ENCODE data around the gene PSMD9. TPM values are rescaled to one million over a fixed set of nuclear protein-coding genes. Genes with fewer than 3 reads are reported as not detected.
"Not testable (repeated sequence)": the region's sequence is repeated elsewhere in the genome, so short reads cannot be mapped to it uniquely, and the experiment has no call there.

Gene PSMD9
- total RNA-seq, 2 donors from 2014 or later, result 46.1 to 68.3 TPM

DNA sequence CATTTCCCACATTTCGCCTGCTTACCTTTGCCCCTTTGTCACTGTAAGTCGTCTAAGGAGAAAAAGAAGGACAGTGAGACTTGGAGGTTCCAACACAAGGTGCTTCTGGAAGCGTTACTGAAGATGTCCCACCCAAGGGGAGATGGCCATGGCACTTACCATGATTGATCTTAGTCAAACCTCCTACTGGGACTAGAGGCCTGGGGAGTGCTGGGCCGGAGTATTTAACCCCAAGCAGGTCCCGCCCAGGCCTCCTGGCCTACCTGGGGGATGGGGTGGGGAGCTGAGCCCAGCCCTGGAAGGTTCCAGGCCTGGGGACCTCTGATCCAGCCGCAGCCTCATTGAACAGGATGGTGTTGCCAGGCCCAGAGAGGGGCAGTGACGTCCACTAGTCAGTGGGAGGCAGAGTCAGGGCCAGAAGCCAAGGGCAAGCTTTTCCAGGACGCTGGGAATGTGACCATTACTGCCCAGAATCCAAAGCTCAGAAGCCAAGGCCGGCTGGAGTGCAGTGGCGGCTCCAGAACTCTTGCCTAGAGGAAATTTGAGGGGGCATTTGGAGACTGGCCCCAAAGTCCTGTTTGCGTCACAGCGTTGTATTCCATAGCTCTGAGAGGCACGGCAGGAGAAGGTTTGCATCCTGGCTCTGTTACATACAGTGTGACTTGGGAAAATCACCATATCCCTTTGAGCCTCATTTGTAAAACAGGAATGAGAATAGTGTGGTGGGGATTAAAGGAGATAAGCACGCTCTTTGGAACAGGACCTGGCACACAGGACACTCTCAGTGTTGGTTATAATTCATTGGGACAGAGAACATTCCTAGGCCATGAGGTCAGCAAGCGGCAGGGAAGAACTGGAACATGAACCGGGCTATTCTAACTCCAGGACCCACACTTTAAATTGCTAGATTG, 29.7 kb upstream of the PSMD9 start, which contains the start of gene HPD:
HPD (minus strand) TSS at position 198 of the 911 bp plus-strand sequence; CDS start at position 162, 36 bp downstream.
- H3K9ac ChIP-seq (ENCODE audit: low read depth in 2 of 2, low read length in 2 of 2), result peak within 1 kb of the TSS in 1 of 2 donors; percentile 9
- TF ChIP-seq, protein P1, sequence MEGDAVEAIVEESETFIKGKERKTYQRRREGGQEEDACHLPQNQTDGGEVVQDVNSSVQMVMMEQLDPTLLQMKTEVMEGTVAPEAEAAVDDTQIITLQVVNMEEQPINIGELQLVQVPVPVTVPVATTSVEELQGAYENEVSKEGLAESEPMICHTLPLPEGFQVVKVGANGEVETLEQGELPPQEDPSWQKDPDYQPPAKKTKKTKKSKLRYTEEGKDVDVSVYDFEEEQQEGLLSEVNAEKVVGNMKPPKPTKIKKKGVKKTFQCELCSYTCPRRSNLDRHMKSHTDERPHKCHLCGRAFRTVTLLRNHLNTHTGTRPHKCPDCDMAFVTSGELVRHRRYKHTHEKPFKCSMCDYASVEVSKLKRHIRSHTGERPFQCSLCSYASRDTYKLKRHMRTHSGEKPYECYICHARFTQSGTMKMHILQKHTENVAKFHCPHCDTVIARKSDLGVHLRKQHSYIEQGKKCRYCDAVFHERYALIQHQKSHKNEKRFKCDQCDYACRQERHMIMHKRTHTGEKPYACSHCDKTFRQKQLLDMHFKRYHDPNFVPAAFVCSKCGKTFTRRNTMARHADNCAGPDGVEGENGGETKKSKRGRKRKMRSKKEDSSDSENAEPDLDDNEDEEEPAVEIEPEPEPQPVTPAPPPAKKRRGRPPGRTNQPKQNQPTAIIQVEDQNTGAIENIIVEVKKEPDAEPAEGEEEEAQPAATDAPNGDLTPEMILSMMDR (IDR thresholded peaks at IDR 0.05), result no peak
- H3K4me3 ChIP-seq, result no peak within 1 kb of the TSS
- peak; percentile 46 for DNase-seq
- intact Hi-C loops (cut with DNase I), result no loop called here
- H3K9me3 ChIP-seq, result no peaks in the 10 kb centered on the region
- H3K36me3 ChIP-seq, result no peaks in the 10 kb centered on the region
- H3K27ac ChIP-seq, result peak within 1 kb of the TSS; percentile 27
- no peaks in the 10 kb centered on the region for H3K27me3 ChIP-seq
- H3K4me1 ChIP-seq, result no peaks in the 10 kb centered on the region

- Histone ChIP-seq H3K9me3 (no peaks in the 10 kb centered on the region), H3K27me3 (no peaks in the 10 kb centered on the region), H3K4me1 (no peaks in the 10 kb centered on the region), H3K27ac (no peak overlapping the region), H3K9ac (ENCODE audit: low read depth in 2 of 2, low read length in 2 of 2) (no peak overlapping the region), H3K4me3 (no peak overlapping the region), H3K36me3 (no peaks in the 10 kb centered on the region)
- no peak for DNase-seq
- TF ChIP-seq, protein P1 (IDR thresholded peaks at IDR 0.05), result no peak
- intact Hi-C loops (cut with DNase I), result no loop called here
Measured at GRCh38 chr12:121860257-121860656, 28.3 kb upstream of the PSMD9 start.

DNA sequence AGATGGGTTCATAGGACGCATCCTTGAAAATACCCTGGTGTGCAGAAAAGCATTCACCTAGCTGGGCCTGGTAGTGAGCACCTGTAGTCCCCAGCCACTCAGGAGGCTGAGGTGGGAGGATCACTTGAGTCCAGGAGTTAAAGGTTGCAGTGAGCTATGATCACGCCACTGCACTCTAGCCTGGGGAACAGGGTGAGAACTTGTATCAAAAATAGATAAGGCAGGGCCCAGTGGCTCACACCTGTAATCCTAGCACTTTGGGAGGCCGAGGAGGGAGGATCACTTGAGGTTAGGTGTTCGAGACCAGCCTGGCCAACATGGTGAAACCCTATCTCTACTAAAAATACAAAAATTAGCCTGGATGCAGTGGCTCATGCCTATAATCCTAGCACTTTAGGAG, 27.9 kb upstream of the PSMD9 start:
- DNase-seq; H3K36me3 ChIP-seq; H3K9me3 ChIP-seq; H3K4me1 ChIP-seq; H3K4me3 ChIP-seq; H3K9ac ChIP-seq (ENCODE audit: low read depth in 2 of 2, low read length in 2 of 2); H3K27ac ChIP-seq; intact Hi-C loops (cut with DNase I); H3K27me3 ChIP-seq: not testable (repeated sequence)

DNA sequence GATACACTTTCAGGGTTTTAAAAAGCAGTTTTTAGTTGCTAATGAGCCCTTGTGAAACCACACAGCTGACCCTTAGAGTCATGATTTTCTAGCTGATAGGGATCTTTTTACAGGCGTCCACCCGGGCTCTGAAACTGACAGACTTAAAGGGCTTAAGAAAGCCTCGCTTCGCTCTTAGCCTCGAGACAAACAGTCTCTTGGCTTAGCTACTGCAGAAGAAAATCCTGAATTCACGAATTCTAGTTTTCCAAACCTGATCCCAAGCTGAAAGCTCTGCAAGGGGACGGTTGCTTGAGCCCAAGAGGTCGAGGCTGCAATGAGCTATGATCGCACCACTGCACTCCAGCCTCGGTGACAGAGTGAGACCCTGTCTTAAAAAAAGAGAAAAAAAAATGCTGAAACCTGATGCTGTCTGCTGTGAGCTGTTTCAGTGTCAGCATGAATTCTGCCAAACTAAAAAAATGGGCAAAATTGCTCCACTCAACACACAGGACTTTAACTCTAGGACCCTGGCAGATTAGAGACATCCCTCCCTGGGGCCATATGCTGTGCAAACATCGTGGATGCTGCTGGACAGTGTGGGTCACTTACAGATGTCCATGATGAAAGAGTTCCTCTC, 26.8 kb upstream of the PSMD9 start:
- TF ChIP-seq, protein P1 (IDR thresholded peaks at IDR 0.05), result no peak
- H3K9ac ChIP-seq (ENCODE audit: low read depth in 2 of 2, low read length in 2 of 2), result no peak overlapping the region
- no peaks in the 10 kb centered on the region for H3K27me3 ChIP-seq
- no peak overlapping the region for H3K27ac ChIP-seq
- no peaks in the 10 kb centered on the region for H3K36me3 ChIP-seq
- intact Hi-C loops (cut with DNase I), result no loop called here
- H3K4me3 ChIP-seq, result no peak overlapping the region
- DNase-seq, result no peak
- H3K9me3 ChIP-seq, result no peaks in the 10 kb centered on the region
- H3K4me1 ChIP-seq, result no peaks in the 10 kb centered on the region

GRCh38 chr12:121866331-121866730, 22.3 kb upstream of the PSMD9 start:
- Histone ChIP-seq H3K27me3 (no peaks in the 10 kb centered on the region), H3K36me3 (no peaks in the 10 kb centered on the region), H3K27ac (no peak overlapping the region), H3K9ac (ENCODE audit: low read depth in 2 of 2, low read length in 2 of 2) (no peak overlapping the region), H3K9me3 (no peaks in the 10 kb centered on the region), H3K4me1 (no peaks in the 10 kb centered on the region), H3K4me3 (no peak overlapping the region)
- TF ChIP-seq, protein P1 (IDR thresholded peaks at IDR 0.05), result no peak
- no peak for DNase-seq
- intact Hi-C loops (cut with DNase I), result no loop called here

GRCh38 chr12:121869229-121869628, 19.4 kb upstream of the PSMD9 start:
- H3K27ac ChIP-seq; H3K9me3 ChIP-seq; DNase-seq; H3K4me1 ChIP-seq; H3K9ac ChIP-seq (ENCODE audit: low read depth in 2 of 2, low read length in 2 of 2); H3K36me3 ChIP-seq; intact Hi-C loops (cut with DNase I); H3K4me3 ChIP-seq; H3K27me3 ChIP-seq: not testable (repeated sequence)
